Activated T-cell treated with anti-CD3 and anti-CD28 coated beads for 24 hours (primary cell): Measurements from ENCODE around the gene DEDD.

Experiments
- DNase-seq: peaks from one replicate; pipeline ENCODE4 v3.0.0-alpha.2; 2020; ENCODE audit warnings: low read depth

Gene DEDD

DNA sequence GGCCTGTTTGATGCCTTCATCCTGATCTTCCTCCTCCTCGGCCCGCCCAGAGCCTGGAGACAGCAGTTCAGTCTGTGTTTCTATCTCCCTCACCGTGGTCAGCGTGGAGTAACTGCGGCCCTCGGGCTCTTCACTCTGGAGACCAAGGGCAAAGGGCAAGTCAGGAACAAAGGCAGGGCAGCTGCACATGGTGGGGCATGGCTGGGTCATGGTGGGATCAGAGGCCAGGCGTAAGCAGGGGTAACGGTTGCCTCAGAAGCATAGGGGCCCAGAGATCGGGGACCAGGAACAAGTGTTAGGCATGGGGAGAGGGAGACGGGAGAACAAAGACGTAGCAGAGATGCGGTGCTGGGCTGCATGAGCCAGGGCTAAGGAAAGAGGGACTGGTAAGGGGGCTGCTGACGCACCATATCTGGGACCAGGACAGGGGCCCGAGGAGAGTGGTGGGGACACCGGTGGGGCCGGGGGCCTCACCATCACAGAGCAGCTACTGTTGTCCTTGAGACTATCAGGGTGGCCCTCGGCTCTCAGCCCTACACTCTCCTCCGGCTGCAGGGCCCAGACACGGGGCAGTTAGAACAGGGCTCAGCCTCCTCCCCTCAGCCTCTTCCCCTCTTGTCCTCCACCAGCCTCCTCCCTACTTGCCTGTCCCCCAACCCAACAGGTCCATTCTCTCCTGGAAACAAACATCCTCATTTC lies 59.6 kb downstream of the DEDD start:
- DNase-seq = no peak

- DNase-seq = peak; percentile 24
Observed at GRCh38 chr1:161071886-161072371, 60.5 kb downstream of the DEDD start.
